IPS DF 6.9 (cell line): Measurements from ENCODE around the gene PGAP3.

ENCODE experiments used
- DNase-seq: peaks from one replicate; pipeline ENCODE4 v3.0.0-alpha.2; 2013; ENCODE audit warnings: low read depth, low spot score
- H3K27ac ChIP-seq: one replicate; pipeline ENCODE4 v1.5.1; 2013; ENCODE audit warnings: low read length, control low read depth
- H3K27me3 ChIP-seq: 2 replicates; pipeline ENCODE4 v1.6.1; 2013; ENCODE audit warnings: mild to moderate bottlenecking, low read length; ENCODE audit not compliant: control insufficient read depth, insufficient read depth
- H3K36me3 ChIP-seq: 2 replicates; pipeline ENCODE4 v1.6.1; 2013; ENCODE audit warnings: low read length; ENCODE audit not compliant: control insufficient read depth, insufficient read depth
- H3K4me1 ChIP-seq: 2 replicates; pipeline ENCODE4 v1.6.1; 2013; ENCODE audit warnings: low read length; ENCODE audit not compliant: control insufficient read depth, insufficient read depth
- H3K4me3 ChIP-seq: 2 replicates; pipeline ENCODE4 v1.5.1; 2013; ENCODE audit warnings: mild to moderate bottlenecking, low read length
- H3K9me3 ChIP-seq: 2 replicates; pipeline ENCODE4 v1.6.1; 2013; ENCODE audit warnings: low read length, inconsistent platforms; ENCODE audit not compliant: control insufficient read depth, insufficient read depth
- WGBS: extraction: QIAGEN DNeasy Blood & Tissue Kit; methylation state at CpG from one replicate; pipeline ENCODE4 v1.1.7; 2013; ENCODE audit warnings: mixed read lengths, missing lambda C conversion rate; ENCODE audit not compliant: insufficient read length, insufficient coverage; 5-methylcytosine and 5-hydroxymethylcytosine counted together

Gene PGAP3

GRCh38 chr17:39653662-39654331, 34.1 kb downstream of the PGAP3 start:
- DNase-seq, result no peak
- WGBS, result no CpG with 5 or more reads among the region's 14 CpGs
- 0 out of 2 replicates have a peak, but pooled peaks cover 2% of the 10 kb centered on the region for H3K36me3 ChIP-seq

GRCh38 chr17:39653316-39653661, 34.6 kb downstream of the PGAP3 start:
- WGBS, result no CpG with 5 or more reads among the region's 12 CpGs
- no peaks in the 10 kb centered on the region for H3K9me3 ChIP-seq
- no peak for DNase-seq
- 0 out of 2 replicates have a peak, but pooled peaks cover 2% of the 10 kb centered on the region for H3K36me3 ChIP-seq
- H3K27ac ChIP-seq, result no peak overlapping the region
- H3K4me3 ChIP-seq, result no peak overlapping the region
- no peaks in the 10 kb centered on the region for H3K27me3 ChIP-seq
- H3K4me1 ChIP-seq, result peaks cover 20% of the 10 kb centered on the region

More at GRCh38 chr17:39653662-39654331, 34.1 kb downstream of the PGAP3 start:
- no peak overlapping the region for H3K27ac ChIP-seq
- no peaks in the 10 kb centered on the region for H3K27me3 ChIP-seq
- no peak overlapping the region for H3K4me3 ChIP-seq
- no peaks in the 10 kb centered on the region for H3K9me3 ChIP-seq
- peaks cover 20% of the 10 kb centered on the region for H3K4me1 ChIP-seq

GRCh38 chr17:39652587-39653315, 35.1 kb downstream of the PGAP3 start:
- no peak for DNase-seq

GRCh38 chr17:39651923-39652586, 35.8 kb downstream of the PGAP3 start:
- Histone ChIP-seq H3K27me3 (no peaks in the 10 kb centered on the region), H3K36me3 (no peaks in the 10 kb centered on the region), H3K9me3 (no peaks in the 10 kb centered on the region), H3K27ac (no peak overlapping the region), H3K4me3 (no peak overlapping the region), H3K4me1 (peaks cover 14% of the 10 kb centered on the region)
- WGBS, result no CpG with 5 or more reads among the region's 8 CpGs
- DNase-seq, result no peak

More at GRCh38 chr17:39652587-39653315, 35.1 kb downstream of the PGAP3 start:
- 0 out of 2 replicates have a peak, but pooled peaks cover 2% of the 10 kb centered on the region for H3K36me3 ChIP-seq
- peaks cover 17% of the 10 kb centered on the region for H3K4me1 ChIP-seq
- H3K9me3 ChIP-seq, result no peaks in the 10 kb centered on the region
- no CpG with 5 or more reads among the region's 7 CpGs for WGBS
- H3K27me3 ChIP-seq, result no peaks in the 10 kb centered on the region
- H3K27ac ChIP-seq, result no peak overlapping the region
- no peak overlapping the region for H3K4me3 ChIP-seq

GRCh38 chr17:39650121-39650579, 37.7 kb downstream of the PGAP3 start:
- H3K27me3 ChIP-seq, result no peaks in the 10 kb centered on the region
- H3K9me3 ChIP-seq, result no peaks in the 10 kb centered on the region
- DNase-seq, result no peak
- H3K27ac ChIP-seq, result no peak overlapping the region
- no peak overlapping the region for H3K4me3 ChIP-seq
- WGBS, result no CpG with 5 or more reads among the region's 11 CpGs
- no peaks in the 10 kb centered on the region for H3K36me3 ChIP-seq
- H3K4me1 ChIP-seq, result peaks cover 14% of the 10 kb centered on the region

GRCh38 chr17:39648616-39649366, 39.1 kb downstream of the PGAP3 start:
- Histone ChIP-seq H3K9me3 (no peaks in the 10 kb centered on the region), H3K27me3 (no peaks in the 10 kb centered on the region), H3K4me1 (peaks cover 16% of the 10 kb centered on the region), H3K36me3 (no peaks in the 10 kb centered on the region), H3K4me3 (no peak overlapping the region), H3K27ac (no peak overlapping the region)
- no peak for DNase-seq
- no CpG with 5 or more reads among the region's 15 CpGs for WGBS

- Histone ChIP-seq H3K4me3 (no peak overlapping the region), H3K4me1 (peaks cover 9% of the 10 kb centered on the region; the same call in 1 of the 2 replicates), H3K9me3 (no peaks in the 10 kb centered on the region), H3K27me3 (no peaks in the 10 kb centered on the region), H3K36me3 (no peaks in the 10 kb centered on the region), H3K27ac (no peak overlapping the region)
- no CpG with 5 or more reads among the region's 5 CpGs for WGBS
- DNase-seq, result no peak
Measured at GRCh38 chr17:39647256-39647655, 40.6 kb downstream of the PGAP3 start.

GRCh38 chr17:39643271-39643670, 44.6 kb downstream of the PGAP3 start:
- H3K9me3 ChIP-seq, result no peaks in the 10 kb centered on the region
- no peaks in the 10 kb centered on the region for H3K36me3 ChIP-seq
- no peaks in the 10 kb centered on the region for H3K27me3 ChIP-seq
- no peak overlapping the region for H3K4me3 ChIP-seq
- no peak overlapping the region for H3K27ac ChIP-seq
- WGBS, result no CpG with 5 or more reads among the region's 4 CpGs
- 0 out of 2 replicates have a peak, but pooled peaks cover 6% of the 10 kb centered on the region for H3K4me1 ChIP-seq
- no peak for DNase-seq

- Histone ChIP-seq H3K27me3 (no peaks in the 10 kb centered on the region), H3K27ac (no peak overlapping the region), H3K36me3 (no peaks in the 10 kb centered on the region), H3K9me3 (no peaks in the 10 kb centered on the region), H3K4me3 (no peak overlapping the region), H3K4me1 (0 out of 2 replicates have a peak, but pooled peaks cover 6% of the 10 kb centered on the region)
- DNase-seq, result no peak
- no CpG with 5 or more reads among the region's 9 CpGs for WGBS
Measured at GRCh38 chr17:39642291-39643074, 45.4 kb downstream of the PGAP3 start.
